Mesenteric fat pad (tissue), 1 donor: ENCODE results near the gene ZNF346. TPM values are rescaled to one million over a fixed set of nuclear protein-coding genes. Genes with fewer than 3 reads are reported as not detected.
A peak's percentile ranks its signal among the peaks of the same experiment; 100 is the strongest.
"Not testable (repeated sequence)": the region's sequence is repeated elsewhere in the genome, so short reads cannot be mapped to it uniquely, and the experiment has no call there.

Source experiments
- DNase-seq: peaks from one replicate; pipeline ENCODE4 v3.0.0-alpha.2; 2020; ENCODE audit warnings: low spot score
- long read RNA-seq: library from polyadenylated mRNA; unstranded; transcript quantifications from one replicate; pipeline ENCODE4 v2.0.0, GENCODE V29; 2020
- total RNA-seq: library from RNA; stranded (reverse); fragmentation: NEBNext Ultra II Directional; extraction: Animal tissue kit (Norgen Biotek cat#: 25700); gene quantifications from one replicate; pipeline ENCODE4 v1.2.1, GENCODE V29; 2021
- donor health status: DM: yes; HTN: yes; CAD: no.

Gene ZNF346
- 13.0 TPM for total RNA-seq
- long read RNA-seq, transcript ZNF346-201 (7 exons, 2,314 nt) = major isoform, 9 of 30 reads
- long read RNA-seq, partial matches to known transcripts = 0 of 30 reads
- long read RNA-seq, other reads (novel, unspliced or antisense) = 18 of 30 reads

GRCh38 chr5:177022386-177023302, at the start of gene ZNF346:
TSS of gene ZNF346 (plus strand) at chr5:177022696. CDS start at chr5:177022739, 43 bp downstream.
- peak; percentile 95 for DNase-seq

- DNase-seq = no peak
Measured at GRCh38 chr5:176979669-176980068, 42.8 kb upstream of the ZNF346 start.

GRCh38 chr5:176980818-176981217, 41.7 kb upstream of the ZNF346 start:
- DNase-seq = no peak

- not testable (repeated sequence) for DNase-seq
Measured at GRCh38 chr5:176983112-176983511, 39.4 kb upstream of the ZNF346 start.

GRCh38 chr5:176983593-176983992, 38.9 kb upstream of the ZNF346 start:
- not testable (repeated sequence) for DNase-seq

GRCh38 chr5:176984176-176984575, 38.3 kb upstream of the ZNF346 start:
- DNase-seq = not testable (repeated sequence)

- DNase-seq = no peak
Measured at GRCh38 chr5:176985516-176985915, 37.0 kb upstream of the ZNF346 start.

GRCh38 chr5:176986280-176986679, 36.2 kb upstream of the ZNF346 start:
- no peak for DNase-seq

GRCh38 chr5:176987583-176987982, 34.9 kb upstream of the ZNF346 start:
- no peak for DNase-seq

GRCh38 chr5:176993081-176993480, 29.4 kb upstream of the ZNF346 start:
- not testable (repeated sequence) for DNase-seq

- DNase-seq = no peak
Measured at GRCh38 chr5:176994460-176995121, 27.9 kb upstream of the ZNF346 start.

GRCh38 chr5:176995122-176995490, 27.4 kb upstream of the ZNF346 start:
- no peak for DNase-seq

- no peak for DNase-seq
Measured at GRCh38 chr5:176995896-176996767, 26.4 kb upstream of the ZNF346 start.

- DNase-seq = no peak
Measured at GRCh38 chr5:176996780-176997179, 25.7 kb upstream of the ZNF346 start.

GRCh38 chr5:176998828-176999227, 23.7 kb upstream of the ZNF346 start:
- no peak for DNase-seq

GRCh38 chr5:176999526-176999925, 23.0 kb upstream of the ZNF346 start:
- not testable (repeated sequence) for DNase-seq

- no peak for DNase-seq
Measured at GRCh38 chr5:177003649-177004048, 18.8 kb upstream of the ZNF346 start.

GRCh38 chr5:177004961-177005360, 17.5 kb upstream of the ZNF346 start:
- no peak for DNase-seq

GRCh38 chr5:177005619-177006264, 16.8 kb upstream of the ZNF346 start:
- peak; percentile 93 for DNase-seq

GRCh38 chr5:177006265-177006972, 16.1 kb upstream of the ZNF346 start, which contains the start of gene UIMC1:
TSS of gene UIMC1 (minus strand) at chr5:177006779. CDS start at chr5:176982615, 24,164 bp downstream.
- peak; percentile 96 for DNase-seq
